22Rv1 (cell line): Measurements from ENCODE around the gene TMEM106C.

Experiments
- ZFX ChIP-seq: fragments of 450-650 bp; IDR thresholded peaks from 2 replicates; pipeline ENCODE4 v1.6.1; 2017; ENCODE audit warnings: antibody characterized with exemption, borderline replicate concordance
- TF ChIP-seq, protein P1 (sequence below): fragments of 450-650 bp; IDR thresholded peaks from 2 replicates; pipeline ENCODE4 v1.5.1; 2017; ENCODE audit warnings: mild to moderate bottlenecking

- TF ChIP-seq, protein P1, sequence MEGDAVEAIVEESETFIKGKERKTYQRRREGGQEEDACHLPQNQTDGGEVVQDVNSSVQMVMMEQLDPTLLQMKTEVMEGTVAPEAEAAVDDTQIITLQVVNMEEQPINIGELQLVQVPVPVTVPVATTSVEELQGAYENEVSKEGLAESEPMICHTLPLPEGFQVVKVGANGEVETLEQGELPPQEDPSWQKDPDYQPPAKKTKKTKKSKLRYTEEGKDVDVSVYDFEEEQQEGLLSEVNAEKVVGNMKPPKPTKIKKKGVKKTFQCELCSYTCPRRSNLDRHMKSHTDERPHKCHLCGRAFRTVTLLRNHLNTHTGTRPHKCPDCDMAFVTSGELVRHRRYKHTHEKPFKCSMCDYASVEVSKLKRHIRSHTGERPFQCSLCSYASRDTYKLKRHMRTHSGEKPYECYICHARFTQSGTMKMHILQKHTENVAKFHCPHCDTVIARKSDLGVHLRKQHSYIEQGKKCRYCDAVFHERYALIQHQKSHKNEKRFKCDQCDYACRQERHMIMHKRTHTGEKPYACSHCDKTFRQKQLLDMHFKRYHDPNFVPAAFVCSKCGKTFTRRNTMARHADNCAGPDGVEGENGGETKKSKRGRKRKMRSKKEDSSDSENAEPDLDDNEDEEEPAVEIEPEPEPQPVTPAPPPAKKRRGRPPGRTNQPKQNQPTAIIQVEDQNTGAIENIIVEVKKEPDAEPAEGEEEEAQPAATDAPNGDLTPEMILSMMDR = no peak
- no peak for TF ChIP-seq ZFX
Measured at GRCh38 chr12:47921907-47922306, 41.5 kb upstream of the TMEM106C start.
